GM18907 (cell line): Measurements from ENCODE around the gene PPFIA4.
"Not testable (repeated sequence)": the region's sequence is repeated elsewhere in the genome, so short reads cannot be mapped to it uniquely, and the experiment has no call there.

Experiments
- ATAC-seq: cut with Tn5 transposase; IDR thresholded peaks from one replicate; pipeline ENCODE4 v1.9.1; 2021; ENCODE audit warnings: mild to moderate bottlenecking, moderate library complexity; ENCODE audit not compliant: unreplicated experiment

Gene PPFIA4

DNA sequence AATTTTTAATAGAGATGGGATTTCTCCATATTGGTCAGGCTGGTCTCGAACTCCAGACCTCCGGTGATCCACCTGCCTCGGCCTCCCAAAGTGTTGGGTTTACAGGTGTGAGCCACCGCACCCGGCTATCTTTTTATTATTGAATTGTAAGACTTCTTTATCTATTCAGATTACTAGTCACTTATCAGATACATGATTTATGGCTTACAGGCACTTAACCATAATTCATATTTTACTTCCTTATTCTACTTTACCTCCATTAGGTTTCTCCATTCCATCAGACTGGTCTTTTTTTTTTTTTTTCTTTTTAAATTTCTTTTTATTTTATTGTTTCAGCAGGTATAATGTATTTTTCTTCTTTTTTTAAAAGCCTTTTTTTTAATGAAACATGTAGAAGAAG, 14.7 kb upstream of the PPFIA4 start:
- no peak for ATAC-seq

DNA sequence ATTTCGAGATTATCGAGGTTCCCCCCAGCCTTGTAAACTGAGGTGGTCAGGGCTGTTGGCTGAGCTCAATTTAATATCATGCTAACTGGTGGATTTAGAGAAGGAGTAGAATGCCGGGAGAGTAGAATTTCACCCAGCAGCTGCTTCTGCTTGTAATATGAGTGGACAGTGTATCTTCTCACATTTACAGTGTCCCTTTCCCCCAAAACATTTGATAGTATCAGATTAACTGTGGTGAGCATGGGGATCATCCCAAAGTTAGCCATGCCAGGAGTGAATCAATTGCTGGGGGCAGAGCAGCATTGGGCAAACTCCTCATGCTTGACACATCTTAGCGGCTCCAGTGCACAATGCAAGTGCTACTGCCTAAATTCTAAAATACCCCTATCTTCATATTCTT, 9.2 kb upstream of the PPFIA4 start:
- no peak for ATAC-seq

DNA sequence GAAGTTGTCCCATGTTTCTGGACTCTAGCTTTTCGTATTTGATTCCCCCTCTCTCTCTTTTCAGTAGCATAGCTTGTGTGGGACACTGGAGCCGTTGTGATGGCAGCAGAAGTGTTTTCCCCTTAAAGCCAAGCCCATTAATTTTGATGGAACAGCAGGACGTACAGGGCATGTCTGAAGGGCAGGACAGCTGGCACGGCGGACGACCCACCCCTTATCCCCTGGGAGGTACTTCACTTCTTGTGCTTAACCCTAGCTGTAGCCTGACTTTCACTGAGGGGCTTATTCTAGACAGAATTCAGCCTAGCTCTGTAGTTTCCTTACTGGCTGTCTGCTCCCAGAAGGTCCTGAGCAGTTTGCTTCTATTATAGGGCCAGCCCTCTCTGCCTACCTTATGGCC, 8.6 kb upstream of the PPFIA4 start:
- no peak for ATAC-seq

DNA sequence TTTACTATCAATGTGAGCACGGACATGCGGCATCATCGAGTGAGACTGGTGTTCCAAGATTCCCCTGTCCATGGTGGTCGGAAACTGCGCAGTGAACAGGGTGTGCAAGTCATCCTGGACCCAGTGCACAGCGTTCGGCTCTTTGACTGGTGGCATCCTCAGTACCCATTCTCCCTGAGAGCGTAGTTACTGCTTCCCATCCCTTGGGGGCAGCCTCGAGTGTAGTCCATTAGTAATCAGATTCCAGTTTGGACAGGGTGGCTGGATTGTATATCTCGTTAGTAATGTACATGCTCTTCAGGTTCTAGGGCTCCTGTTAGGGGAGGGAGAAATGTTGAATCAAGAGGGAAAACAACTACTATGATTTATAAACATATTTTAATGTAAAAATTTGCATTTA, 3.4 kb upstream of the PPFIA4 start:
- not testable (repeated sequence) for ATAC-seq

- ATAC-seq, result peak; percentile 2
These were observed 633 bp upstream of the PPFIA4 start for GRCh38 chr1:203025686-203026030.

GRCh38 chr1:203026666-203027663, 674 bp downstream of the PPFIA4 start:
- ATAC-seq, result no peak

DNA sequence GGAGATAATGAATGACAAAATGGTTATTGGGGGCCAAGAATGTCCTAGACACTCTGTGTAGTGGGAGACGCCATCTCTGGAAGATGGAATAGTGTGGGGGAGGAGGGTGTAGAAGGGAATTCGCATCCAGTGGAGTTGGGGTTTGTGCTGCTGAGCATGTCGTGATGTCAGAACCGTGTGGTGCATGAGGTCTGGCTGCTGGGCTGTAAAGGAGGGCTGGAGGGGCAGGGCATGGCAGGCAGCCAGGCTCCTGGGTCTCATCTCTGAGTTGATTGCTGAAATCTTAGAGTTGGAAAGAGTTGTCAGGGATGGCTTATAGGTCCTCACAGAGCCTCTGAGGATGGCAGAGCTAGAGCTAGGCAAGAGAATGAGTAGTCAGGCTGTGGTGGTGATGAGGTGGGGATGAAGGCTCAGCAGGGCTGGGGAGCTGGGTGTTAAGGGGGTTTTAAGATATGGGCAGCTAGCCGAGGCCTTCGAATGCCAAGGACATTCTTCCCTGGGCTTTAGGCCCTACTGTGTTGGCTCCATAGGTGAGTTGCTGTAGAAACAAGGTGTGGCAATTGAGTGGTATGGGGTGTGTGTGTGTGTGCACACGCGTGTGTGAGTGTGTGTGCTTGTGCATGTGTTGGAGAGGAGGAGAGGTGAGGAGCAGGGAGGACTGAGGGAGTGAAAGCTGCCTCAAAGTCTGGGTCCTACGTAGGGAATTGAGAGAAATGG, 1.9 kb downstream of the PPFIA4 start:
- no peak for ATAC-seq

- ATAC-seq, result no peak
These were observed 2.7 kb downstream of the PPFIA4 start for GRCh38 chr1:203028784-203029553.

DNA sequence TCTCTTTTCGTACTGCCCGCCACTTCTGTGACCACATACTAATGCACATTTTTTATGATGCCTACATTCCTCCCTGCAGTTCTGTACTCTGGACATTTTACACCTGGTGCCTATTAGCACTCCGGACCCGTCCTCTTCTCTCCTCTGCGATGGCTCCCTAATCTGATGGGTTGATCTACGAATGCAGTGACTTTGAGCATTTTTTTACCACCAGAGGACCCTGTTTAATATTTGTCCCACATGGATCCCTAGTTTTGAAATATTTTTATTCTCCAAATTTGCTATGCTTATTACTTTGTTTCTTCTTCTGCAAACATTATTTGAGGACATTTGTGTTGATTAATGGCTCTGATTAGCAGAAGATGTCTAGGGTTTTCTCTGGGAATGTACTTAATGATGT, 5.2 kb downstream of the PPFIA4 start:
- ATAC-seq, result no peak

GRCh38 chr1:203033287-203033686, 7.0 kb downstream of the PPFIA4 start:
- no peak for ATAC-seq

DNA sequence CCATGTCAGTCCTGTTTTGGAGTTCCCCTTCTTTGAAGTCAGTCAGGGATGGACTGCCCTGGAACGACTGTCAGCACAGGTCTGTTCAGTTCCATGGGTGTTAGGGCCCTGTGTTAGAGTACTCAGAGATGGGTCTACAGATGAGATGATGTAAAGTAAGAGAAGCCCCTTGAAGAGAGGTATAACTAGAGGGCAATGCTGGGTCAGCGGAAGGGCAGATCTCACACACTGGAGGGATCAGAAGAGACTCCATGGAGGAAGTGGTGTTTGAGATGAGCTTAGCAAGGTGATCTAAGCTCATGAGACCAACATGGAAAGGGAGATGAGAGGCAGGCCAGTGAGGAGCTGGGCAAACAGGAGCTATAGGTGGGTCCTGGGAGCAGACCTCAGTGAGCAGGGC, 7.6 kb downstream of the PPFIA4 start:
- no peak for ATAC-seq

GRCh38 chr1:203034422-203035110, 8.3 kb downstream of the PPFIA4 start:
- ATAC-seq, result no peak

DNA sequence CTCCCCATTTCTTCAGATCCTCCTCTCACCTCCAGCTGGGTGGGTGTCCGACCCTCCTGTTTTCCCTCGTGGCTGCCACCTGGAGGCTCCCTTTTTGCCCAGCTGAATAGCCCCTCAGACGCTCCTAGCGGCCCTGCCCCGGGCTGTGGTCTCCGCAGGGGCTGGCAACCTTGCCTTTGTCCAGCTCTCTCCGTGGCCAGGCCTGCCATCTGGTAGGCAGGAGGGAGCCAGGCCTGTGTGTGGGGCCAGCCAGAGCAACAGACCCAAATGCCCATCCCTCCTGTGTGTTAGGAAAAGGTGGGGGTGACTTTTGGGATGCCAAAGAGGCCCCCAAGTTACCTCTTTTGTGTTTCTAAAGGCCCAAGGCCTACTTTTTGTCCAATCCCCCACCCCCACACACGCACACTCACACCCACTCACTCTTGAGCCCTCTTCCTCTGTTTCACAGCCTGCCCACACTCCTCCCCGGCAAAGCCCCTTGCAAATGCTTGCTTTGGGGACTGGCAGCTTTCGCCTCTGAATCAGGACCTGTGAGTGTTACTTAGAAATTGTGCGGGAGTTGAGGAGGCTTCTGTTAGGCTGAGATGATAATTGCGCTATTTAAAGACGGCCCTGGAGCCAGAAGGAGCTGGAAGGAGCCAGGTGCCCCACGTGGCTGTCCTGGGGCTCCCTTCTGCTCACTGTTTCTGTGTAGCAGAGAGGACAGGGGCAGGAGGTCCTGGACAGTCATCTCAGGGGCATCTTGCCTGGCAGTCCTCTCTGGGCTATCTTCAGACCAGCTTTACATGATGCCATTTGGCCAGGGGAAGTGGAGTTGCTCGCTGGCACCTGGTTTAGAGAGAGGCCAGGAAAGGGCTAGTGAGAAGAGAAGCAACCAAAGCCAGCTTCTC, 9.1 kb downstream of the PPFIA4 start:
- ATAC-seq, result no peak

- ATAC-seq, result no peak
These were observed 9.8 kb downstream of the PPFIA4 start for GRCh38 chr1:203036135-203036534.

- no peak for ATAC-seq
These were observed 10.2 kb downstream of the PPFIA4 start for GRCh38 chr1:203036537-203036936.

GRCh38 chr1:203037509-203038190, 11.4 kb downstream of the PPFIA4 start:
- ATAC-seq, result no peak

GRCh38 chr1:203038217-203038741, 12.0 kb downstream of the PPFIA4 start:
- ATAC-seq, result peak; percentile 55

DNA sequence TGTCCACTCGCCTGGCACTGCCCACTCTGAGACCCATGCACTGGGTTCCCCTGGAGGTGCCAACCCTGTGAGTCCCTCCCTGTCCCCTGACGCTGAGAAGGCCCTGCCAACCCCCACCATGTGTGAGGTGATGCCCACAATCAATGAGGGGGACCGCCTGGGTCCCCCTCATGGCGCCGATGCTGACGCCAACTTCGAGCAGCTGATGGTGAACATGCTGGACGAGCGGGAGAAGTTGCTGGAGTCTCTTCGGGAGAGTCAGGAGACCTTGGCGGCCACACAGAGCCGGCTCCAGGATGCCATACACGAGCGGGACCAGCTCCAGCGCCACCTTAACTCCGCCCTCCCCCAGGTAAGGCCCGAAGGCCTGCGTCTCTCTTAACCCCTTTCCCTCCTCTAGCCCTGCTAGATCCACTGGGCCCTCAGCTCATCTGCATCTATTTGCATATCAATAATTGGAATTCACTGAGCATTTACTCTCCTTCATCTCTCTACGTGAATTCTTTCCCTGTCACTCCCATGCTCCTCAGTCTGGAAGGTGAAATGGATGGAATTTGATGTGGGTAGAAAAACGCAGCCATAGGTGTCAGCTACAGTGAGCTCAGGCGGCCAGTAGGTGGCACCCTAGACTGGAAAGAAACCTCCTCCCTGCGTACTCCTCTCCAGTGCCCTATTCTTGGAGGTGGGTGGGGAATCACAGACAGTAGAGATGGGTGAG, 12.8 kb downstream of the PPFIA4 start:
- ATAC-seq, result peak; percentile 60
